CD14-positive monocyte (primary cell): Measurements from ENCODE around the gene SHD. TPM values are rescaled to one million over a fixed set of nuclear protein-coding genes. Genes with fewer than 3 reads are reported as not detected.

Source experiments
- polyA plus RNA-seq, 3 donors: library from polyadenylated mRNA; depleted of rRNA in 1 of 3; unstranded in 2 of 3; stranded (reverse) in 1 of 3; fragments of 300-500 nt in 2 of 3; fragments of >200 nt in 1 of 3; fragmentation: Illumina TruSeq in 2 of 3; gene quantifications; 1 replicate in 2 of 3; 2 replicates in 1 of 3; pipeline ENCODE4 v1.2.3, GENCODE V29; 2012 to 2021

The SHD gene
- polyA plus RNA-seq, 3 donors = not detected

Other genes starting within 250 kb of the SHD start
- gene ZBTB7A, start 212.4 kb upstream of the SHD start, polyA plus RNA-seq = 10 to 100 TPM; 18.0 to 31.5 (median 20.2) TPM
- gene MAP2K2, start 155.1 kb upstream of the SHD start, polyA plus RNA-seq = 10 to 100 TPM; 30.5 to 94.5 (median 40.2) TPM
- not detected for gene CREB3L3, start 125.6 kb upstream of the SHD start, polyA plus RNA-seq
- 10 to 100 TPM in 1 of 3 donors, 1 to 10 TPM in 1, under 1 TPM in 1; 0.57 to 50.3 (median 1.2) TPM for gene SIRT6, start 96.7 kb upstream of the SHD start, polyA plus RNA-seq
- under 1 TPM in 2 of 3 donors, not detected in 1; 0.07 to 0.79 TPM for gene ANKRD24, start 96.6 kb upstream of the SHD start, polyA plus RNA-seq
- gene EBI3, start 49.7 kb upstream of the SHD start, polyA plus RNA-seq = under 1 TPM in 2 of 3 donors, not detected in 1; 0.14 to 0.40 TPM
- gene YJU2, start 32.2 kb upstream of the SHD start, polyA plus RNA-seq = 10 to 100 TPM in 2 of 3 donors, 1 to 10 TPM in 1; 8.6 to 19.3 (median 13.4) TPM
- under 1 TPM in 1 of 3 donors, not detected in 2; 0.26 TPM for gene TMIGD2, start 23.1 kb downstream of the SHD start, polyA plus RNA-seq
- under 1 TPM in 1 of 3 donors, not detected in 2; 0.39 TPM for gene FSD1, start 25.3 kb downstream of the SHD start, polyA plus RNA-seq
- gene STAP2, start 59.6 kb downstream of the SHD start, polyA plus RNA-seq = under 1 TPM in 2 of 3 donors, not detected in 1; 0.11 to 0.17 TPM
- gene MPND, start 64.3 kb downstream of the SHD start, polyA plus RNA-seq = 10 to 100 TPM in 1 of 3 donors, 1 to 10 TPM in 2; 6.5 to 15.9 (median 7.0) TPM
- 10 to 100 TPM; 14.0 to 33.9 (median 15.0) TPM for gene SH3GL1, start 121.3 kb downstream of the SHD start, polyA plus RNA-seq
- 10 to 100 TPM in 1 of 3 donors, 1 to 10 TPM in 2; 4.4 to 26.4 (median 5.4) TPM for gene CHAF1A, start 123.4 kb downstream of the SHD start, polyA plus RNA-seq
- 10 to 100 TPM in 1 of 3 donors, 1 to 10 TPM in 2; 3.8 to 64.5 (median 5.4) TPM for gene UBXN6, start 178.5 kb downstream of the SHD start, polyA plus RNA-seq
- gene HDGFL2, start 193.0 kb downstream of the SHD start, polyA plus RNA-seq = 10 to 100 TPM in 2 of 3 donors, 1 to 10 TPM in 1; 7.0 to 13.2 (median 10.5) TPM
- under 1 TPM in 2 of 3 donors, not detected in 1; 0.05 to 0.19 TPM for gene PLIN4, start 239.2 kb downstream of the SHD start, polyA plus RNA-seq